Astrocyte (in vitro differentiated cells and primary cell): ENCODE data around the gene NUAK2. TPM values are rescaled to one million over a fixed set of nuclear protein-coding genes. Genes with fewer than 3 reads are reported as not detected.

Source experiments
- DNase-seq: peaks from one replicate; pipeline ENCODE4 v3.0.0-alpha.2; 2010; ENCODE audit warnings: low read depth
- FAIRE-seq: peaks from 2 replicates; lab custom pipeline; 2011; peaks lifted over from hg19 to GRCh38; lab: Jason Lieb, UNC
- H2AFZ ChIP-seq: 2 replicates; pipeline ENCODE4 v1.6.0; 2012; ENCODE audit warnings: low read depth, low read length, inconsistent platforms
- H3K27ac ChIP-seq: 2 replicates; pipeline ENCODE4 v1.5.1; 2011; ENCODE audit warnings: low read depth, low read length, inconsistent platforms
- H3K27me3 ChIP-seq: 2 replicates; pipeline ENCODE4 v1.6.0; 2011; ENCODE audit warnings: low read length, inconsistent platforms; ENCODE audit not compliant: insufficient read depth
- H3K36me3 ChIP-seq: 2 replicates; pipeline ENCODE4 v1.5.1; 2011; ENCODE audit warnings: low read length, inconsistent platforms; ENCODE audit not compliant: insufficient read depth
- H3K4me1 ChIP-seq: 2 replicates; pipeline ENCODE4 v1.5.1; 2011; ENCODE audit warnings: low read length, inconsistent platforms; ENCODE audit not compliant: insufficient read depth
- H3K4me2 ChIP-seq: 2 replicates; pipeline ENCODE4 v1.6.0; 2012; ENCODE audit warnings: low read length, inconsistent platforms
- H3K4me3 ChIP-seq: 2 replicates; pipeline ENCODE4 v1.5.1; 2011; ENCODE audit warnings: low read depth, mild to moderate bottlenecking, low read length, inconsistent platforms; ENCODE audit not compliant: insufficient read depth
- H3K79me2 ChIP-seq: 2 replicates; pipeline ENCODE4 v1.6.0; 2012; ENCODE audit warnings: mild to moderate bottlenecking, low read length, inconsistent platforms; ENCODE audit not compliant: insufficient read depth
- H3K9ac ChIP-seq: 2 replicates; pipeline ENCODE4 v1.6.0; 2012; ENCODE audit warnings: mild to moderate bottlenecking, low read length, inconsistent platforms
- H3K9me3 ChIP-seq: 2 replicates; pipeline ENCODE4 v1.5.1; 2012; ENCODE audit warnings: low read depth, mild to moderate bottlenecking, low read length, inconsistent platforms; ENCODE audit not compliant: insufficient read depth
- H4K20me1 ChIP-seq: 2 replicates; pipeline ENCODE4 v1.6.0; 2012; ENCODE audit warnings: low read length, inconsistent platforms; ENCODE audit not compliant: insufficient read depth
- H3K27ac Mint-ChIP-seq: one replicate; pipeline ENCODE4 v1.8.0; 2021; ENCODE audit warnings: mild to moderate bottlenecking, mixed read lengths; ENCODE audit not compliant: unreplicated experiment
- H3K27me3 Mint-ChIP-seq: one replicate; pipeline ENCODE4 v1.8.0; 2021; ENCODE audit warnings: low read depth, mixed read lengths; ENCODE audit not compliant: unreplicated experiment
- H3K36me3 Mint-ChIP-seq: one replicate; pipeline ENCODE4 v1.8.0; 2021; ENCODE audit warnings: low read depth, mixed read lengths; ENCODE audit not compliant: unreplicated experiment
- H3K4me1 Mint-ChIP-seq: one replicate; pipeline ENCODE4 v1.8.0; 2021; ENCODE audit warnings: low read depth, mixed read lengths; ENCODE audit not compliant: unreplicated experiment
- H3K4me3 Mint-ChIP-seq: one replicate; pipeline ENCODE4 v1.8.0; 2021; ENCODE audit warnings: mild to moderate bottlenecking, moderate library complexity, mixed read lengths; ENCODE audit not compliant: unreplicated experiment
- H3K9me3 Mint-ChIP-seq: one replicate; pipeline ENCODE4 v1.8.0; 2021; ENCODE audit warnings: mild to moderate bottlenecking, mixed read lengths; ENCODE audit not compliant: unreplicated experiment
- EZH2 ChIP-seq: IDR thresholded peaks from 2 replicates; pipeline ENCODE4 v1.6.1; 2012; ENCODE audit warnings: mild to moderate bottlenecking, low read length, inconsistent platforms; ENCODE audit not compliant: insufficient read depth
- total RNA-seq: library from RNA; stranded (reverse); gene quantifications from 2 replicates; pipeline ENCODE4 v1.2.1, GENCODE V29; 2021
- TF ChIP-seq, protein P1 (sequence below): IDR thresholded peaks from 2 replicates; pipeline ENCODE4 v1.5.1; 2011; ENCODE audit warnings: low read depth, mild to moderate bottlenecking, inconsistent platforms, low read length, moderate library complexity; ENCODE audit not compliant: insufficient read depth

The NUAK2 gene
- total RNA-seq, 1 donor from 2014 or later, result 49.4 TPM

DNA sequence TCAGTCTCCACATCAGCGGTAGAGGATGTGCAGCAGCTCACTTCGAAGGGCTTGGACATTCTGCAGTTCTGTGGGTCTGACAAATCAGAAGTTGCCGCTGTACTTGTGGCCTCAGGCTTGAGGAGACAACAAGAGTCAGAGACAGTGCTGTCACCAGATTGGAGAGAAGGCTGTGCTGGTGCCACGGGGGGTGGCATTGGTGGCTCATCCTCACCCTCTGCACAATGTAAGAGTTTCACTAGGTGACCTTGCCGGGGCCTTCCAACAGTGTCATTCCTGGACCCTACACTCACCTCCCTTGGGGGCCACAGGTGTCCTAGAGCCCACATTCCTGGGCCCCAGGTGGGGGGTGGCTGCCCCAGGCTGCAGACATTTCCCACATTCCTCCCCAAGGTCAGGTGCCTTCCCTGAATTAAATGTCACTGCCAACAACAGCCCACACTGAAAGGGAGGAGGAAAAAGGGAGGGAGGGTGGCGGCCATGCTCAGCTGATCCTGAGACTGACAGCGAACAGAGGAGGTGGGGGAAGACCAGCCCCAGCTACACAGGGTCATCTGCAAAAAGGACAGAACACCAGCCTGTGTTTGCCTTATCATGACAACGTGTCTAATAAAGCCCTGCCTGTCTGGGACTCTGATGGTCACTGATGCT, 47.4 kb downstream of the NUAK2 start:
- H3K9ac ChIP-seq, result no peak overlapping the region
- peak overlapping the region; percentile 27 for H3K27ac Mint-ChIP-seq
- H3K4me1 Mint-ChIP-seq, result peaks cover 11% of the 10 kb centered on the region

DNA sequence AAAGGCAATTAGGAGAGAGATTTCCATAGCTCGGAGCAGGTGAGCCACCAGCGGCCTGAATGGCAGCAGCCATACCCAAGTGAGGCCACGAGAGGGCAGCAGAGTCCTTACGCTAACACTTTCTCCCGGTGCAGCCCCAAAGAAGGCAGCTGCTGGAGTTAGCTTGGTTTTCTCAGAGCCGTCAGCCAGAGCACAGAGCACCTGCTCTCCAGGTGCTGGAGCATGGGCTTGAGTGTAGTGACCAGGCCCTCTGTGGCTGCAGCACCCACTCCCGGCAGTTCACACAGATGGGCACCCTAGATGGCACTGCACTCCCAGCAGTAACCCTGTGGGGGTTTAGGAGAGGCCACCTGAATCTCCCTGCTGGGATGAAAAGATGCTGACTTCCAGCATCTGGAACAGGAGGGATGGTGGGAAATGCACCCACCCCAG, 48.0 kb downstream of the NUAK2 start:
- no peak overlapping the region for H3K27ac ChIP-seq
- no peaks in the 10 kb centered on the region for H3K27me3 ChIP-seq
- H3K4me2 ChIP-seq, result no peak overlapping the region
- H3K4me3 ChIP-seq, result no peak overlapping the region
- H2AFZ ChIP-seq, result no peak overlapping the region
- H3K79me2 ChIP-seq, result no peaks in the 10 kb centered on the region
- H4K20me1 ChIP-seq, result no peaks in the 10 kb centered on the region
- no peaks in the 10 kb centered on the region for H3K27me3 Mint-ChIP-seq
- H3K36me3 Mint-ChIP-seq, result peaks cover 9% of the 10 kb centered on the region
- no peaks in the 10 kb centered on the region for H3K9me3 Mint-ChIP-seq
- H3K9ac ChIP-seq, result no peak overlapping the region
- no peak overlapping the region for H3K4me3 Mint-ChIP-seq
- no peaks in the 10 kb centered on the region for H3K9me3 ChIP-seq
- TF ChIP-seq EZH2, result no peak
- TF ChIP-seq, protein P1, sequence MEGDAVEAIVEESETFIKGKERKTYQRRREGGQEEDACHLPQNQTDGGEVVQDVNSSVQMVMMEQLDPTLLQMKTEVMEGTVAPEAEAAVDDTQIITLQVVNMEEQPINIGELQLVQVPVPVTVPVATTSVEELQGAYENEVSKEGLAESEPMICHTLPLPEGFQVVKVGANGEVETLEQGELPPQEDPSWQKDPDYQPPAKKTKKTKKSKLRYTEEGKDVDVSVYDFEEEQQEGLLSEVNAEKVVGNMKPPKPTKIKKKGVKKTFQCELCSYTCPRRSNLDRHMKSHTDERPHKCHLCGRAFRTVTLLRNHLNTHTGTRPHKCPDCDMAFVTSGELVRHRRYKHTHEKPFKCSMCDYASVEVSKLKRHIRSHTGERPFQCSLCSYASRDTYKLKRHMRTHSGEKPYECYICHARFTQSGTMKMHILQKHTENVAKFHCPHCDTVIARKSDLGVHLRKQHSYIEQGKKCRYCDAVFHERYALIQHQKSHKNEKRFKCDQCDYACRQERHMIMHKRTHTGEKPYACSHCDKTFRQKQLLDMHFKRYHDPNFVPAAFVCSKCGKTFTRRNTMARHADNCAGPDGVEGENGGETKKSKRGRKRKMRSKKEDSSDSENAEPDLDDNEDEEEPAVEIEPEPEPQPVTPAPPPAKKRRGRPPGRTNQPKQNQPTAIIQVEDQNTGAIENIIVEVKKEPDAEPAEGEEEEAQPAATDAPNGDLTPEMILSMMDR, result peak; percentile 96
- no peak for DNase-seq
- H3K36me3 ChIP-seq, result no peaks in the 10 kb centered on the region
- H3K27ac Mint-ChIP-seq, result no peak overlapping the region
- peaks cover 19% of the 10 kb centered on the region for H3K4me1 ChIP-seq
- no peak for FAIRE-seq
- H3K4me1 Mint-ChIP-seq, result peaks cover 11% of the 10 kb centered on the region

More for the DNA sequence above, 47.4 kb downstream of the NUAK2 start:
- DNase-seq (no peak), FAIRE-seq (no peak)
- Histone ChIP-seq H4K20me1 (no peaks in the 10 kb centered on the region), H3K9me3 (no peaks in the 10 kb centered on the region), H3K27ac (no peak overlapping the region), H3K27me3 (no peaks in the 10 kb centered on the region), H3K4me3 (no peak overlapping the region), H3K79me2 (no peaks in the 10 kb centered on the region), H3K36me3 (no peaks in the 10 kb centered on the region), H3K4me2 (no peak overlapping the region), H3K4me1 (peaks cover 19% of the 10 kb centered on the region), H2AFZ (no peak overlapping the region)
- H3K27me3 Mint-ChIP-seq, result no peaks in the 10 kb centered on the region
- no peak for TF ChIP-seq EZH2
- TF ChIP-seq, protein P1, result no peak
- no peak overlapping the region for H3K4me3 Mint-ChIP-seq
- no peaks in the 10 kb centered on the region for H3K9me3 Mint-ChIP-seq
- peaks cover 8% of the 10 kb centered on the region for H3K36me3 Mint-ChIP-seq

DNA sequence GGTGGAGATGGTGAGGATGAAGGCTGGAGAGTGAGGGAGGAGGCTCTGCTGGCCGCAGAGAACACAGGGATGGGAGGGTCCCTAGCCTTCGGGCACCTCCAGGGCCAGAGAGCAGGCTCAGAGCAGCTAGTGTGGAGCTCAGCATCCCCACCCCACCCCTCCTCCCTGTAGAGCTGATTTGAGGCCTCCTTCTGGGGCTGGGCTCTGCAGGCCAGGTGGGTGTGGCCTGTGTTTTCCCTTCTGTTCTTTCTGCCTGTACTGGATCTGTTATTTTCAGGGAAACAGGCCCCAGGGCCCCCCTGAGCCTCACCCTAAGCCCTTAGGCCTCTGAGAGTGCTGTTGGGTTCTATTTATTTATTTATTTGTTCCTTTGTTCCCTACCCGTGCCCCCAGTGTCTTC, 49.0 kb downstream of the NUAK2 start:
- no peak overlapping the region for H3K4me3 ChIP-seq
- no peaks in the 10 kb centered on the region for H3K27me3 Mint-ChIP-seq
- TF ChIP-seq EZH2, result no peak
- TF ChIP-seq, protein P1, result no peak
- H3K79me2 ChIP-seq, result no peaks in the 10 kb centered on the region
- H3K4me3 Mint-ChIP-seq, result no peak overlapping the region
- no peaks in the 10 kb centered on the region for H4K20me1 ChIP-seq
- H3K36me3 Mint-ChIP-seq, result peaks cover 12% of the 10 kb centered on the region
- DNase-seq, result no peak
- no peaks in the 10 kb centered on the region for H3K36me3 ChIP-seq
- no peaks in the 10 kb centered on the region for H3K9me3 Mint-ChIP-seq
- H2AFZ ChIP-seq, result no peak overlapping the region
- no peak overlapping the region for H3K27ac ChIP-seq
- peaks cover 16% of the 10 kb centered on the region for H3K4me1 Mint-ChIP-seq
- no peak overlapping the region for H3K9ac ChIP-seq
- no peaks in the 10 kb centered on the region for H3K9me3 ChIP-seq
- H3K27ac Mint-ChIP-seq, result no peak overlapping the region
- no peaks in the 10 kb centered on the region for H3K27me3 ChIP-seq
- no peak for FAIRE-seq
- no peak overlapping the region for H3K4me2 ChIP-seq
- peaks cover 19% of the 10 kb centered on the region for H3K4me1 ChIP-seq
